Body of pancreas (tissue), 4 donors: ENCODE results near the gene SPR. TPM values are rescaled to one million over a fixed set of nuclear protein-coding genes. Genes with fewer than 3 reads are reported as not detected.

Experiments
- ATAC-seq: fragments of 150-250 bp; one replicate; pipeline ENCODE4 v1.9.1; 2016
- DNase-seq, 4 donors: peaks; one replicate each; pipeline ENCODE4 v3.0.0-alpha.2; 2019
- H3K27ac ChIP-seq, 4 donors: fragments of 200-600 bp; sonication (generic); 1 replicate in 3 of 4; 2 replicates in 1 of 4; pipeline versions ENCODE4 v1.5.1 to v1.6.1; 2016 to 2019; ENCODE audit warnings: mild to moderate bottlenecking in 1 of 4, mixed read lengths in 1 of 4, moderate library complexity in 1 of 4
- H3K27me3 ChIP-seq, 2 donors: fragments of 200-600 bp; sonication (generic); one replicate each; pipeline ENCODE4 v1.6.0; 2016; ENCODE audit warnings: mild to moderate bottlenecking in 1 of 2
- H3K36me3 ChIP-seq, 2 donors: fragments of 200-600 bp; sonication (generic); replicated peaks in 1 of 2; 2 replicates each; pipeline ENCODE4 v1.5.1; 2016; ENCODE audit warnings: low read depth in 2 of 2; ENCODE audit not compliant: insufficient read depth in 1 of 2
- H3K4me1 ChIP-seq: fragments of 200-600 bp; sonication (generic); one replicate; pipeline ENCODE4 v1.6.0; 2016
- H3K4me3 ChIP-seq, 2 donors: fragments of 200-600 bp; sonication (generic); 1 replicate in 1 of 2; 2 replicates in 1 of 2; pipeline ENCODE4 v1.5.1; 2016 to 2019
- H3K9me3 ChIP-seq, 3 donors: fragments of 200-600 bp; sonication (generic); 1 replicate in 2 of 3; 2 replicates in 1 of 3; pipeline ENCODE4 v1.5.1; 2016
- POLR2A ChIP-seq, 3 donors: fragments of 450-650 bp; IDR thresholded peaks; one replicate each; pipeline ENCODE4 v1.6.1; 2016; ENCODE audit warnings: antibody characterized with exemption in 3 of 3, mild to moderate bottlenecking in 2 of 3
- WGBS, 2 donors: methylation state at CpG; one replicate each; pipeline ENCODE4 v1.1.5; 2017; 5-methylcytosine and 5-hydroxymethylcytosine counted together
- intact Hi-C: fragments of 100-400 bp; cut with DNase I; formaldehyde crosslinking; loops from one replicate; pipeline ENCODE4 v1.15.1; 2023
- total RNA-seq, 2 donors: library from RNA; depleted of rRNA; stranded (reverse); fragments of >200 nt; gene quantifications; one replicate each; pipeline ENCODE4 v1.1.0, GENCODE V29; 2016
- TF ChIP-seq, protein P1 (sequence below), 7 experiments: fragments of 450-650 bp in 4 of 7; fragments of 200-600 bp in 3 of 7; sonication (generic) in 3 of 7; IDR thresholded peaks; one replicate each; pipeline ENCODE4 v1.5.1; 2016 to 2019; ENCODE audit warnings: antibody characterized with exemption in 7 of 7

SPR gene
- total RNA-seq, 2 donors from 2014 or later, result 62.6 to 84.6 TPM

GRCh38 chr2:72913486-72914205 is 26.4 kb downstream of the SPR start:
- Histone ChIP-seq H3K36me3 (no peaks in the 10 kb centered on the region), H3K27ac (no peak overlapping the region), H3K27me3 (peaks cover 0 to 40% of the 10 kb centered on the region in 2 donors), H3K9me3 (no peaks in the 10 kb centered on the region), H3K4me3 (no peak overlapping the region), H3K4me1 (peaks cover 39% of the 10 kb centered on the region)
- ATAC-seq (no peak), DNase-seq (no peak)
- WGBS, 2 donors, result 21 to 23% methylated on average over 7 of the region's 7 CpGs
- intact Hi-C loops, result no loop called here
- no peak for TF ChIP-seq POLR2A (IDR thresholded peaks at IDR 0.05)
- TF ChIP-seq, protein P1, sequence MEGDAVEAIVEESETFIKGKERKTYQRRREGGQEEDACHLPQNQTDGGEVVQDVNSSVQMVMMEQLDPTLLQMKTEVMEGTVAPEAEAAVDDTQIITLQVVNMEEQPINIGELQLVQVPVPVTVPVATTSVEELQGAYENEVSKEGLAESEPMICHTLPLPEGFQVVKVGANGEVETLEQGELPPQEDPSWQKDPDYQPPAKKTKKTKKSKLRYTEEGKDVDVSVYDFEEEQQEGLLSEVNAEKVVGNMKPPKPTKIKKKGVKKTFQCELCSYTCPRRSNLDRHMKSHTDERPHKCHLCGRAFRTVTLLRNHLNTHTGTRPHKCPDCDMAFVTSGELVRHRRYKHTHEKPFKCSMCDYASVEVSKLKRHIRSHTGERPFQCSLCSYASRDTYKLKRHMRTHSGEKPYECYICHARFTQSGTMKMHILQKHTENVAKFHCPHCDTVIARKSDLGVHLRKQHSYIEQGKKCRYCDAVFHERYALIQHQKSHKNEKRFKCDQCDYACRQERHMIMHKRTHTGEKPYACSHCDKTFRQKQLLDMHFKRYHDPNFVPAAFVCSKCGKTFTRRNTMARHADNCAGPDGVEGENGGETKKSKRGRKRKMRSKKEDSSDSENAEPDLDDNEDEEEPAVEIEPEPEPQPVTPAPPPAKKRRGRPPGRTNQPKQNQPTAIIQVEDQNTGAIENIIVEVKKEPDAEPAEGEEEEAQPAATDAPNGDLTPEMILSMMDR (IDR thresholded peaks at IDR 0.05), result no peak

GRCh38 chr2:72914206-72914559 is 27.0 kb downstream of the SPR start:
- Histone ChIP-seq H3K4me3 (no peak overlapping the region), H3K36me3 (no peaks in the 10 kb centered on the region), H3K4me1 (peaks cover 42% of the 10 kb centered on the region), H3K9me3 (no peaks in the 10 kb centered on the region), H3K27ac (no peak overlapping the region), H3K27me3 (peaks cover 0 to 45% of the 10 kb centered on the region in 2 donors)
- no peak for ATAC-seq
- TF ChIP-seq, protein P1 (IDR thresholded peaks at IDR 0.05), result no peak
- WGBS, 2 donors, result 12 to 15% methylated on average over 7 of the region's 7 CpGs
- DNase-seq, result peak in 1 of 4 donors; percentile 8
- intact Hi-C loops, result no loop called here

GRCh38 chr2:72914589-72915319 is 27.5 kb downstream of the SPR start:
- peak in 1 of 4 donors; percentile 13 for DNase-seq
- TF ChIP-seq POLR2A (IDR thresholded peaks at IDR 0.05), result no peak
- TF ChIP-seq, protein P1 (IDR thresholded peaks at IDR 0.05), result no peak
- no peaks in the 10 kb centered on the region for H3K9me3 ChIP-seq
- peaks cover 0 to 50% of the 10 kb centered on the region in 2 donors for H3K27me3 ChIP-seq
- intact Hi-C loops, result no loop called here
- H3K4me1 ChIP-seq, result peaks cover 42% of the 10 kb centered on the region
- H3K27ac ChIP-seq, result no peak overlapping the region
- H3K4me3 ChIP-seq, result no peak overlapping the region
- ATAC-seq, result no peak
- H3K36me3 ChIP-seq, result no peaks in the 10 kb centered on the region
- 10 to 11% methylated on average over 17 of the region's 17 CpGs for WGBS, 2 donors

DNA sequence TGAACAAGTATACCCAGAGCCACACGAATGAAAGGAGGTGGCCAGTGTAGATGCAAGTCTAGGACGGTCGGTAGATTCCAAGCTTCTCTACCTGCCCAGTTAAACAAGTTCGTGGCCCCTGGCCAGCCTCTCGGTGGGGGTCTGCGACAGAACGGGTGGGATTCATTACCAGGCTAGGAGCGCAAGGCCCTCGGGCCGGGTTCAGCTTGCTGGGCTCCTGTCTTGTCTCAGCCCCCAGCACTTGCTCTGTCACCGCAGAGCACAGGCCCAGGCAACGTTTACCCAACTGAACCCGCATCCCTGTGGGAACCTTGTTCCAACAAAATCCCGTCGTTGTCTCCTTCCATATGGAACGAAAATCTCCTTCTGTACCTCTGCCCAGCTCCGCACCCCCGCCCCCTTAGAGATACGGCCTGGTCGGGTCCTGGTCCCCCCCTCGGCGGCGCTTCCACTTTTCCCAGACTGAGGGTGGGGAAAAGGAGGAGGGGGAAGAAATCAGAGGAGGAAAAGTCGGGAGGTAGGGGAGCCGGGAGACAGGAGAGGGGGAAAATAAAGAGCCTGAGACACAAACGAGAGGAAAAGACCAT is 28.2 kb downstream of the SPR start:
- ATAC-seq, result no peak
- Histone ChIP-seq H3K4me1 (peaks cover 49% of the 10 kb centered on the region), H3K36me3 (no peaks in the 10 kb centered on the region), H3K9me3 (no peaks in the 10 kb centered on the region), H3K27me3 (peaks cover 0 to 52% of the 10 kb centered on the region in 2 donors), H3K4me3 (no peak overlapping the region), H3K27ac (no peak overlapping the region)
- 4 to 6% methylated on average over 24 to 26 of the region's 26 CpGs for WGBS, 2 donors
- TF ChIP-seq, protein P1 (IDR thresholded peaks at IDR 0.05), result no peak
- TF ChIP-seq POLR2A (IDR thresholded peaks at IDR 0.05), result no peak
- intact Hi-C loops, result no loop called here
- DNase-seq, result peak in 1 of 4 donors; percentile 13
